GM12874 (cell line): ENCODE measurements around the gene CHN2.

Experiments used
- CTCF ChIP-seq: IDR thresholded peaks from 2 replicates; pipeline ENCODE4 v1.5.1; 2011; ENCODE audit warnings: low read depth, mild to moderate bottlenecking, control low read depth, low read length, moderate library complexity; ENCODE audit not compliant: insufficient read depth

The CHN2 gene

GRCh38 chr7:29426587-29426986 is 232.0 kb downstream of the CHN2 start:
- no peak for TF ChIP-seq CTCF

DNA sequence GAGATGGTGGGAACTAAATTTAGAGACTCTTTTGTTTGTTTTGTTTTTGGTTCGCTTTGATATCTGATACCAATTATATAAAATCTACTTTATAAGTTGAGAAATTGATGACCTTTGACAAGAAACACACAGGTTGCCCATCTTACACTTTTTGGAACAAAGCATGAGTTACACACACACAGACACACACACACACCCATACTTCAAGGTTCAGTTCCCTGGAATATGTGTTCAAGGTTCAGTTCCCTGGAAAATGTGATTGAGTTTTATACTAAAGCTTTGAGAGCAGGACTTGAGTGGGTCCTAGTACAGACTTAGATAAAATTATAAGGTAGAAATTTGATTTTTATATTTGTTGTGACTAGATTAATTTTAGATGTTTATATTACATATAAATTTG is 234.8 kb downstream of the CHN2 start:
- no peak for TF ChIP-seq CTCF

DNA sequence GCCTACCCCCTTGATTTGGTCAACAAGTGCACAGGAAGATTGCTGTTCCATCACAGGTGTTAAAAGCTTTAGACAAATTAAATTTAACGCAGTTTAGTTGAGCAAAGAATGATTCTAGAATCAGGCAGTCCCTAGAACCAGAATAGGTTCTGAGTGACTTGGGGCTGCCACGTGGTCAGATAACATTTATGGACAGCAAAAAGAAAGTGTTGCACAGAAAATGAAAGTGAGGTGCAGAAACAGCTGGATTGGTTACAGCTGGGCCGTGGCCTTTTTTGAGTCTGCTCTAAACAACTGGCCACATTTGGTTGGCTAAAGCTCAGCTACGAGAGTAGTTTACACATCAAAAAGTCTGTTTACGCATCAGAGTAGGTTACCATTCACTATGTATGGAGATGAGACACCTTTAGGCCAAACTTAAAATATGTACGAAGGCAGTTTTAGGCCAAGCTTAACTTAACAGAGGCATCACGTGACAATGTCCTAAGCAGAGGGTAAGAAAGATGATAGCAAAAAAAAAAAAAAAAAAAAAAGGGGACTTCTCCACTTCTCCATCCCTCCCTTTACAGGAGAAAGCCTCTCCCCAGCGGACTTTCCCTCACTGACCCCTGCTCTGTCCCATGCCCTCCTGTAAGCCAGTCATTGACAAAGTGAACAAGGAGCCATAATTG is 235.8 kb downstream of the CHN2 start:
- no peak for TF ChIP-seq CTCF

DNA sequence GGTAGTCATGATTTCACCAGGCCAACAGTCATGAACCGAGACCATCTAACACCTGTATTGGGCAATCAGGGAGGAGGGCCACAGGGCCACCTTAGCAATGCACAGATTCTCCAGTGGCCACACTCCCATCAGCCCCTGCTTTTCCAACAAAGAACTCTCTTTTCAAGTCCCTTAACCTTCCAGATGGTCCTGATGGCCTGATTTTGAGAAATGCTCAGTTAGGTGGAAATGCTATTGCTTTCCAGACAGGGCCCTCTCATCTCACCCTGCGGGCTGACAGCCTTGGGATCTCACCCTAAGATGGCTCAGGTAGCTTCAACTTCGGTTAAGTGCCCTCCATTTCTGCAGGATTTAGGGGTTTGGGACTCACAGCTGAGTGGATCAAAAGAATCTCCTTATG is 237.1 kb downstream of the CHN2 start:
- no peak for TF ChIP-seq CTCF

- no peak for TF ChIP-seq CTCF
Observed at GRCh38 chr7:29432721-29433120, 238.1 kb downstream of the CHN2 start.

GRCh38 chr7:29434380-29434768 is 239.8 kb downstream of the CHN2 start:
- TF ChIP-seq CTCF: no peak

GRCh38 chr7:29435167-29435566 is 240.6 kb downstream of the CHN2 start:
- no peak for TF ChIP-seq CTCF

- TF ChIP-seq CTCF: no peak
Observed at GRCh38 chr7:29435902-29436301, 241.3 kb downstream of the CHN2 start.
